Frontal cortex (tissue), 4 donors: ENCODE data around the gene IGF1R. TPM values are rescaled to one million over a fixed set of nuclear protein-coding genes. Genes with fewer than 3 reads are reported as not detected.
A peak's percentile ranks its signal among the peaks of the same experiment; 100 is the strongest.

Source experiments
- DNase-seq, 2 donors: peaks; one replicate each; pipeline ENCODE4 v3.0.0; 2012; ENCODE audit warnings: low spot score in 2 of 2
- FAIRE-seq: peaks from 2 replicates; lab custom pipeline; 2012; peaks lifted over from hg19 to GRCh38; lab: Jason Lieb, UNC
- total RNA-seq: library from RNA; depleted of rRNA; stranded (reverse); fragments of >200 nt; gene quantifications from one replicate; pipeline ENCODE4 v1.2.3, GENCODE V29; 2014
- donor health status: control.
- donor health status: control.
- donor health status: control.

Gene IGF1R
- total RNA-seq, 1 donor from 2014 or later, result 28.1 TPM

DNA sequence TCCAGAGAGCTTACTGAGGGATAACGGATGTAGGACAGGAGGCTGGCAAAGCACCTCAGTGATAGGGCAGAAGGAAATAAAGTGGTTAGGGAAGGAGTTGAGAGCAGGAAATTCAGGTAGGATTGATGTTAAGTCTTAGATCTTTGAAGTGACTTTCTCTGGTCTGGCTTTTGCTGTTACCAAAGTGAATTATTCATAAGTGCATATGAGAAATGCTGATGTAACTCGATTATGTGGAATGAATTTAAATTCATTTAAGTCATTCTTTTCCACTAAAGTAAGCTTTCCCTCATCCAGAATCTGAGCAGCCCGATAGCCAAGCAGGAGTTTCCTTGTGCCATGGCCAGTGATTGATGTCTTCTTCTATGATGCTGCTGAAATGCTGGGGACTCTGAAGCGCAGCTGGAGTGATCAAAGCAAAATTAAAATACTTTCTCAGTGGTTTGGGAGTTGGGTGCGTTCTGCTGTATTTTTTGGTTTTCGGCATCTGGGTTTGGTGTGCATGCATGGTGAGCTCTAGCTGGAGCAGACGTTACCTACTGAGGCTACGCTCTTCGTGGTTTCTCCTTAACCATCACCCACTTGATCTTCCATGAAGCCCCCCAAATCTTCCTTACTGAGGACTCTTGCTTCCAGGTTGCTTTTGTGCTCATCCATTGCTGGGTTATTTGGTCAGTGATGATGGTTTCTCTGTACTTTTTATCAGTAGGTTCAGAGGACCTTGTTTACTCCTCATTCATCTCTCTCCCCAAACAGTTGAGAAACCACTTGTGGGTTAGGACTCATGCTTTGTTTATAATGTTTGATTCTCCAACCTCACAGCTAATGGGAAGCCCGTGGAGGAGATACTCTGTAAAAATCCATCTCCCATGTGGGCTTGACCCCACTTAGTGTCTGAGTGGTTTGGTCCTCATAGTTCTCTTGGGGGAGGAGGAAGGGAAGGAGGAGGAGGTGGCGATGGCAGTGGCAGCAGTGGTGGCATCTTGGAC is 72.5 kb downstream of the IGF1R start:
- FAIRE-seq, result no peak

DNA sequence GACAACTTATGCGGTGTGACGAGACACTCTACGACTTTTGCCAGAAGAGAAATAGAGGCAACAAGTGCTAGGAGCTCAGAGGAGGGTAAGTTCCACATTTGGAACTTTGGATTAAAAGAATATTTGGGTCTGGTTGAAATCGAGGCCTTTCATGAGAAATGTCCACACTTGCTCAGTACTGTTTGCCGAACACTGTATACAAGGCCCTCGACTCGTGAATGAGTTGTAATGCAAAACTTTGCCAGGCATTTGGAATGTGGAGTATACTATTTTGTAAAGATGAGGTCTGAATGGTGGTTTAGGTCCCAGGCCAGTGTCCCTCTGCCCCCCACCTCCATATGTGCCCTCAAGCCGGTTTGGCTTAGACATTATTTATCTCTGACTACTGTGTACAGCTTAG is 73.9 kb downstream of the IGF1R start:
- no peak for FAIRE-seq
- no peak for DNase-seq

More for the DNA sequence above, 72.5 kb downstream of the IGF1R start:
- DNase-seq, result no peak

DNA sequence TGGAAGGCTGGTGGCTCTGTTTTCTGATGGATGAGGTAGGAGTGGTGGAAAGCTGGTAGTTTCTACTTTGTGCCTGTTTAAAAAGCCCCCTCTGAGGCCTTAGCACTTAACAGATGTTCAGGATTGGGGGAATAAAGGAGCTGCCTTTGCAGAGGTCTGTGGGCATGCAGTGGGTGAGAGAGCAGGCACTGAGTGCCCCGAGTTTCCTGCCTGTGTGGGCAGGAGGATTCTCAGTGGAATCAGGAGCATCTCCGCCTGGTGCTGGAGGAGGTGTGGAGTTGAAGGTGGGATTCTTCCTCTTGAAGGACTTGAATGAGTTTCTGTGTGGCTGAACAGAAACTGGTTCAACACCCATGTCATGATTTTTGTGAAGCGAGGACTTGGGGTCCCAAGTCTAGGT is 74.3 kb downstream of the IGF1R start:
- FAIRE-seq (no peak), DNase-seq (no peak)

DNA sequence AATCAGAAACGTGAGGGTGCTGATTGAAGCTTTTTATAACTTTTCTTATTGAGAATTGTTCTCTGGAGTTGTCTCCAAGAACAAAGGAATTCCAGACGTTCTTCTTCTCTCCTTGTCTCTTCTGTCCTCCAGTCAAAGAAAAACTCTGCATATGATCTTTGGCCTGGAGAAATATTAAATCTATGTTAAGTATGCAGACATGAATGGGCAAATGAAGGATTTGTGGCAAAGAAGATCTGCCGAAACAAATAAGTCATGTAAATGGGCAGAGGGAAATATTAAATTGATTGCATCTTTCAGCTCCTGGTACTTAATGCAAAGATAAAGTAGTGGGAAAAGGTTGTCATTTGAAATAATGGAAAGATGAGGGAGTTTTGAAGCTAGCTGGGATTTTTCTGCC is 74.9 kb downstream of the IGF1R start:
- FAIRE-seq (no peak), DNase-seq (no peak)

DNA sequence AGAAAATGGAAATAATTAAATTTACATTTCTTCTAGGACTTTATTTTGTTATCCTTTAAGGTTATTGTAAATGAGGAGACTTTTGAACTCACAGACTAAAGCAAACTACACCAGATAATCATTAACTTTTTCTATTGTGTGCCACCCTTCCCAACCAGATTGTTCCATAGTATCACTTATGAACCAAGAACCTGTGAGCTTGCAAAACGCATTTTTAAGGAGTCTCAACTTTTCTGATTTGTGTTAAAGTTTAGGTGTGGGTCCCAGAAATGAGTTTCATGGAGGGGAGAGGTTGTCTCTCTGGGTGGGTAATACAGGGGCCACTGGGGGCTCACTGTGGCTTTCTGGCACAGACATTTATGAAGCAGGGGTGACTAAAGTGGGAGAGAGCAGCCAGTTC is 75.7 kb downstream of the IGF1R start:
- DNase-seq, result no peak
- no peak for FAIRE-seq

DNA sequence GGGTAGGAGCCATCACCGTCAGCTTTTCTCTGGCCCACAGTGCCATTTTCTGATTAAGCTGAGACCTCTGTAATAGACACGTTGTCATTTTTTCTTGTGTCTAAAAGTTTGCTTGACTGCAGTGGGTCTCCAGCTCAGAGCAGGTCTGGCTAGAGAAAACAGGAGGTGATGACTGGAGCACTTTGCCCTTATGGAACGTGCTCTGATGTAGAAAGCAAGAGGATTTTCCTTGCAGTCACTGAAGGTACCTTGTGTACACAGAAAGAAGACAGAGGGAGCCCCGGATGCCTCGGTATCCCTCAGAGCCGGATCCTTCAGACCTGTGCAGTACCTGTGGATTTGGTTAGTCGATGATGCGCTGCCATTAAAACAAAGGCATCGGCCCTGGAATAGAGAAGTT is 76.2 kb downstream of the IGF1R start:
- FAIRE-seq, result no peak
- DNase-seq, result no peak

DNA sequence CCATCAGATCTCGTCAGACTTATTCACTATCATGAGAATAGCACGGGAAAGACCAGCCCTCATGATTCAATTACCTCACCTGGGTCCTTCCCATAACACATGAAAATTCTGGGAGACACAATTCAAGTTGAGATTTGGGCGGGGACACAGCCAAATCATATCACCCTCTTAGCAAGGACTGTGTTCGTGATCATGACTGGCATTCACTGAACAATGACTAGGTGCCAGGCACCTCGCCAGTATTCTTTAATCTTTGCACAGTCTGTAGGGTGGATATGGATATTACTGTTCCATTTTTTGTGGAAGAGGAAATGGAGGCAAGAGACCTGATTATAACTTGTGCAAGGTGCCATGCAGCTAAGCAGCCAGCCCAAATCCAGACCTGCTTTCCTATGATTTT is 77.5 kb downstream of the IGF1R start:
- FAIRE-seq, result no peak
- no peak for DNase-seq

DNA sequence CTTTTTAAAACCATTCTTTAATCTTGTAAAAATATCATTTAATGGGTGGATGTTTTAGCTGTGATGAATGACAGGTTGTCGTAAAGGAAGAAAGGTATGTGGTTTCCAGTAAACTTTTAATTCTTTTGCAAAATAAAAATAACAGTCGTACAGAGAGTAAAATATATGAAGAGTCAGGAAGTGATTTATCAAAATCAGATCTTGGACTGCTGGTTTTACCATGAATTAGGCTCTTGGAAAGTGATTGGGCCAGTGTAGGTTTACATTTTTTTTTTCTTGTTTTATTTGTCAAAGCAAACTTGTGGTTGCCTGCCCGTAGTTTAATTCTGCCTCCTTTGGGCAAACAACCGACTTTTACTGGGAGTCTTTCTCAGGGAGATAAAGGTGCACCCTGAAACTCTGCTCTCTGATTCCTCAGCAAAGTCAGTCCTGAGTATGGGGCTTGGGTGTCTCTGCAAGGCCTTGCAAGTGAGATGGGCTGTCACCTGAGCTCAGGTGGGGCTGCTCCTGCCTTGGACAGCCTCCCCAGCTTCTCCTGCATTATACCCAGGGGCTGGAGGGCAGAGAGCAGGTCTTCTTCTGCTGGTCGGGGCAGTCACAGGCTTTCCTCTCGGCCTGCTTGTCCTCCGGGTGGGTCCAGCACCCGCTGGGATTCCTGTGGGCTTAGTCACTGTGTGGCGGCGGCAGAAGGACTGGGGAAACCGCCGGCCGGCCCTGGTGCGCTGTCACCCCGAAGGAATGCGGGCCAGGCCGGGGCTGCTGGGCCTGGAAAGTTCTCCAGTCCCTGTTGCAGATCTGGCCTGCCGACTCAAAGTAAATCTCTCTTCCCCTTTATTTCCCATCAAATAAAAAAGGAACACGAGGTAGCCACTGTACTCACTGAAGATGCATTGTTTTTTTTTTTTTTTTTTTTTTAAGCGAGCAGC is 79.0 kb downstream of the IGF1R start:
- FAIRE-seq, result no peak

DNA sequence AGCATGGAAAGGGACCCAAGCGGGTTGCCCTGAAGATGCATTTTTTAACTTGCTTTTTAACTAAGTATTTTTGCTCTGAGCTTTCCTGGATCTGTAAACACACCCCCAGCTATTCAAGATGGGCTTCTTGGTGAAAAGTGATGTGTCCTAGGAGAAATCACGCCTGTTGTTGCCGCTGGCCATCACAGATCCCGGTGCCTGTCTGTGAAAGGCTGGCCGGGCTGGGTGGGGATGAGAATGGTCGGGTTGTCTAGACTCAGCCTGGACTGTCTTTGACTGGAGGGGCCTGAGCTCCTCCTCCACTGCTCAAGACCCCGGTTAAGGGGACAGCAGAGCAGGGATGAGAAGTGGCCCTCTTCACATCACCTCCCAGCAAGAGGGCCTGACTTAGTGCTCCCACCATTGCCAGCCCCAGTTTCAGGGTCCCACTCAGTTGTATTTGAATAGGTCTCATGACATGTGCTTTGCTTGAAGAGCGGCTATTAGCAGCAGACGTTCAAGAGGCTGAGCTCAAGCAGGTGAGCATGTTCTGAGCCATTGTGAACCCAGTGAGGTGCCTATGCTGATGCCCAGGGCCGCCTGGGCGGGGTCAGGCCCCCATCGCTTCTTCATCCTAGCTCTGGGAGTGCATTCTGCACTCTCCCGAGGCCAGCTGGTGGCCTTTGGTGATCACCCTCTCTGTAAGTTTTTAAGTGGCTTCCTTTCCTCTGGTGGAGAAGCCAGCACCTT is 79.9 kb downstream of the IGF1R start:
- no peak for DNase-seq
- no peak for FAIRE-seq

More for the DNA sequence above, 79.0 kb downstream of the IGF1R start:
- DNase-seq, result peak in 1 of 2 donors; percentile 44

DNA sequence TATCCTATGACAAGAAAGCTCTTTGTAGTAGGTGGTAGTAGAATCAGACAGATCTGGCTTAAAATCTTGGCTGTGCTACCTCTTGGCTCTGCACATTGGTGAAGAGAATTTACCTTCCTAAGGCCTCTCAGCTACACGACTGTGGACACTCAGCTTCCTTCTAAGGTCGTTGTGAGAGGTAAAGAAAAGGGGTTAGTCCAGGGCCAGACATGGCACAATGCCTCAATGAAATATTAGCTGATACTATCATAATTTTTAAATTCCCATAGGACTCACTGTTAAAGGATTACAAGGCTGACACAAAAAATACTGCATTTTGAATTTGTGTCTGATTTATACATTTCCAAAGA is 80.4 kb downstream of the IGF1R start:
- DNase-seq (no peak), FAIRE-seq (no peak)

DNA sequence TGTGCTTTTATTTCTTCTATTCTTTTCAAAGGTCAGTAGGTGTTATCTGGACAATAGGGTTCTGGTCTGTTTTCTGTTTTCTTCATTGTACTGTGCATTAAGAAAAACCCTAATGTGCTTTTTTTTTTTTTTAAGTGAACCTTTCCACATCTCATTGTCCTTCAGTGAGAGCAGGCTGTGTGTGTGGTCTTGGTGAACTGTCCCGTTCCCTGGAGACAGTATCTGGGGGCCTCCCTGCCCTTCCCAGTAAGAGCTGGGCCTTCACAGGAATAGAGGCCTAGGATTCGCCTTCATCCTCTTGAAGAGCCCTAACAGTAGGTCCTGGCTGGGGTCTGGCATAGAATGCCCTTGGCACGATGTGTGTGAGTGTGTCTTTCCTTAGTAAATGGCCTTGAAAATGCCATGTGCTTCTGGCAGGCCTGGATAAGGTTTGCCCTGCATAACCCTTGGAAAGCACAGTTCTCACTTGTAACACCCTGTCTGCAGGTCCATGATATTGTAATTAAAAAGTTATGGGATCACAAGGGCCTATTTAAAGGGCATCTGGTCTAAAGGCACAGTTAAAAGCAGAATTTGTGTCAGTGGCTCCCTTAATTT is 81.2 kb downstream of the IGF1R start:
- FAIRE-seq, result no peak

DNA sequence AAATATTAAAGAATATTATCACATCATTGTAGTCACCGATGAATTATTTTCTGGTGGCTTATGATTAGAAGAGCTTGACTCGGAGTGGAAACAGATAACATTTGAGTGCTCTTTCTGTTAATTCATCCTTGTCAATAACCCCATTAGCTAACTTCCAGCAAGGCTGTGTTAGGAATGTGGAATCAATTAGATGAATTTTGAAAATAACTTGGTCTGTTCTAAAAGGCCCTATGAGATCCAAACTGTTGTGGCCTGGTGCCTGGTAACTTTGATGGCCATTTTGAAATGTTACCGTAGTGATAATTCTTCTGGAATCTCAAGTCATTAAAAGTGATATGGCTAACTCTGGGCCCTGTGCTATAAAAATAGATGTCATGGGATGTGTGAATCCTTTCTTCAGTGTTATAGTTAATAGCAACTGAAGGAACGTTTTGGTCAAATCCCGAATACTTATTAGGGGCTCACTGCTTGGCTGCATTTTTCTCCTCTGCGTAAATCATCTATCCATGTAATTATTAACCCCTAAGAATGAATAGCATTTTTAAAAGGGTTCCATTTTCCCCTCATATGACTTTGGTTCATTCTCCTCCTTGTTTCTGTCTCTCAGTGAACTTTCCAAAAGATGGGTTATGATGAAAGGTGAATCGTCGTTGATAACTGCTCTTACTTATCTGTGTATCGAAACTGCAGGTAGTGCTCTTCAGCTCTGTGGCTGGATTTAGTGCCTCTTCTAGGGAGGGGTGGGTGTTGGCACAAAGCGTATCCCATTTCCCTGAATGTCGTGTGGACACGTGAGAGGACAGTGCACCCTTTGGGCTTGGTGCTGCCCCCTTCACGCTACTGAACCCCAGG is 82.7 kb downstream of the IGF1R start:
- FAIRE-seq (no peak), DNase-seq (no peak)

More for the DNA sequence above, 81.2 kb downstream of the IGF1R start:
- no peak for DNase-seq

DNA sequence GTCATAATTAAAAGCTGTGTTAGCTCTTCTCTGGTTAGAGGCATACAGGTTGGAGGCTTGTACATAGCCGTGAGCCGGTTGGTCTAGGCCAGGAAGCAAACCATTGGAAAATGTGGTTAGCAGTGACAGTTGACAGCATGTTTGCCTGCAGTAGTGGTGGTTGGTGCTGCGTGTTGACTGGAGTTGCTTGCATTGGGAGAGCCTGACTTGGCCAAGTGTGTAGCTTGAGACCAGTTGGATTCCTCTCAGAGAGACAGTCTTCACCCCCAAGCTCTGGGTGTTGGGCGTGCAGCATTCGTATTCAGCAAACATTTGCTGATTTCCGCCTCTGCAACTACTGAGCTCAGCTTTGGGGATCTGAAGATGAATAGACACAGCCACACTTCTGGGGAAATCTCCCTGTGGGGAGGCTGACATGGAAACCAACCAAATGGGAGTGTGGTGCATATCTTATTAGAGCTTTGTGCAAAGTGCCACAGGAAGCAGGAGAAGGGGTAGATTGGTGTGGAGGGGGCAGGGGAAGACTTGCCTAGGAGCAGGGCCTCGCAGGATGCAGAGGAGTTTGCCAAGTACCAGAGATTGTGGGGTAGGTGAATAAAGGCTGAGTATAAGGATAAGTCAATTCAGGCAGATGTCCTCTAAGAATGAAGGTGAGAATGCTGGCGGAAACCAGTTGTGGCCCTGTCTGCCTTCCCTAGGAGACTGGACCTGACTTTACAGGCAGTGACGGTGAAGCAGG is 83.5 kb downstream of the IGF1R start:
- DNase-seq (no peak), FAIRE-seq (no peak)

DNA sequence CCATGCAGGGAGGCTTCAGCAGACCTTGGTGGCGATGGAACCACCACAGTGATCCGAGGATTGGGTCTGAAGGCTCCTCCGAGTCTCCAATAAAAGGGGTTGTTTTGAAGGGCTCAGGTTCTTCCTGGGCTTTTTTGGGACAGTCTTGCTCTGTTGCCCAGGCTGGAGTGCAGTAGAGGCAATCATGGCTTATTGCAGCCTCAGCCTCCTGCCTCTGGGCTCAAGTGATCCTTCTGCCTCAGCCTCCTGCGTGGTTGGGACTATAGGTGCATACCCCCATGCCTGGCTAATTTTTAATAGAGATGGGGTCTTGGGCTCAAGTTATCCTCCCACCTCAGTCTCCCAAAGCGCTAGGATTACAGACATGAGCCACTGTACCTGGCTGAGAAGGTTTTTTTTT is 84.8 kb downstream of the IGF1R start:
- no peak for FAIRE-seq
- DNase-seq, result no peak

DNA sequence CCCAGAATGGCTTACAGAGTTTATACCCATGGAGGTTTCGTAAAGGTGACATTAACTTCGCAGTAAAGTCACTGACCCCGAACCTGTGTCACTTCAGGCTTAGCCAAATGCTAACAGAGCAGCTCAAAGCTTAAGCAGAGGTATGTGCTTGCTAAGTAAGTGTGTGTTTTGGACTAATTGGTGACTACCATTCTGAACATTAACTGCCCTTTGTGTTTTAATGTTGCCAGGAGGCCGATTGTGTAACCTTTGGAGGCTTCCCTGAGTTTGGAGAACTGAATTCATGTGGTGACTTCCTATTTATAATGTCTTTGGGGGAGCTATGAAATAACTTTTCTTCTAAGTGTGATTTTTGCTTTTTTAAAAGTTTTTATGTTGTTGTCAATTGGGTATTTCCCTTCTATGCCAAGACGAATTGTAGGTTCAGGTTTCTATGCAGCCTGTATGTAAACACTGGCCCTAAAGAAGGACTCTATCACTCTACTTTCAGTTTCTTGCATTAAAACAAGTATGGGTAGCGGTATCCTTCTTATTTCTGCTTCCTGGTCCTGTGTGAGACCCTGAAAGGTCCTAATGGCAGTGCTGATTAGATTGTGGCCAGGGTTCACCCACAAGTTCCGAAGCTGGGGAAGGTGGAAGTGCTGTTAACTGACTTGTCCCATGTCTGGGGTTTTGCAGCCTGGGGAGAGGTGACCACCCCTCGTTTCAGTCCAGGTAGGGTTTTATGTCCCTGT is 86.3 kb downstream of the IGF1R start:
- no peak for FAIRE-seq
- no peak for DNase-seq

DNA sequence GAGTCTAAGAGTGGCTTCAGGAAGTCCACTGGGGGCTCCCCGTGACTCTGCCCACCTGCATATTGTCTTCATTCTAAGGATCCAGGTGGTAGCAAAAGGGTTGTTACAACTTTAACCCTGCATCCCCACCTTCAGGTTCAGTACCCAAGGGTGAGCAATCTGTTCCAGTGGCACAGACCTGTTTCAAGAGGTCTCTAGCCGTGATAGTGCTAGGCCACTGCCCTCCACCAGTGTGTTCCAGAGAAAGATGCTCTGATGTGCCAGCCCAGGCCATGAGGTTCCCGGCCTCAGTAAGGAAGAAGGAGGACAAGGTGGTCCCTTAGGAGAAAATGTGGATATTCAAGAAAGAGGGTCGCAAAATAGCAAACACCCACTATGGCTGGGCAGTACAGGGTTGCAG is 87.0 kb downstream of the IGF1R start:
- DNase-seq, result no peak
- FAIRE-seq, result no peak

DNA sequence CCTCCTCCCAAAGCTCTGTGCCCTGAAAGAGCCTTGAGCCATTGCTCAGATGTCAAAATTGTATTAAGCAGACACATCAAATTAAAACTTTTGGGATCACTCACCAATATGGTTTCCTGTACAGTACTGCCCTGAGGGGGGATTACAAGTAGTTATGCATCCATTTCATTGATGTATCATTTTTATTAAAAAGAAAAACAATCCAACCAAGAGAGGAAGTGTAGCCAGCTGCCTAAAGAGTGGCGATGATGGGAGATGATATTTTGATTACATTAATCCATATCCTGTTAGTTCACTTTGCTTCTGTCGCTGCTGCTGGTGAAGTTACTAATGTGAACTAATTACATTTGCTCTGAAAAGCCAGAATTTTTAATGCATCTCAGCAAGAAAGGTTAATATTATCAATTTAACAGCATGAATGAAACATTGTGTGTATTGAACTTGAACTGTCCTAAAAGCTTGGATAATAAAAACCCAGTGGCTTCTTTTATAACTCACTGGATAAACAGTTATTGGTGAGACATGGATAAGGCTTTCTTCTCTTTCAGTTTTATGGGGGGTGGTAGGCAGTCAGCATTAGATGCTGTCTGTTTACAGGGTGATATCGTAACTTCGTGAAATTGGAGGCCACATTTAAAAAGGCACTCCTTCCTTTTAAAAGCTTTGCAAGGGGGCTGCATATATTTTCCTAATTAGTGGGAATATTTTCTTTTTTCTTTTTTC is 87.7 kb downstream of the IGF1R start:
- FAIRE-seq (no peak), DNase-seq (no peak)
